ENCODE data around the gene MEIKIN. TPM values are rescaled to one million over a fixed set of nuclear protein-coding genes. Genes with fewer than 3 reads are reported as not detected.

The MEIKIN gene
- total and polyA plus RNA-seq, 7 donors: 0.31 TPM; not detected in 6

- no peak for DNase-seq
- Histone ChIP-seq H3K36me3 (no peaks in the 10 kb centered on the region), H3K27ac (no peak overlapping the region), H3K27me3 (no peaks in the 10 kb centered on the region), H3K9me3 (no peaks in the 10 kb centered on the region), H3K4me1 (peaks cover 0 to 66% (median 49%) of the 10 kb centered on the region in 4 donors), H3K4me3 (no peak overlapping the region)
- intact Hi-C loops (cut with DNase I): loop anchor here (10.0 kb wide), 1 partner anchor 626 kb away; the partner anchor contains the start of gene HINT1
- WGBS, 2 donors: 93 to 97% methylated on average over 2 of the region's 2 CpGs
- TF ChIP-seq POLR2AphosphoS5 (IDR thresholded peaks at IDR 0.05) (no peak), POLR2A (IDR thresholded peaks at IDR 0.05) (no peak), EP300 (IDR thresholded peaks at IDR 0.05) (no peak), CTCF (IDR thresholded peaks at IDR 0.05) (no peak)
Measured at GRCh38 chr5:131790550-131790949, 154.9 kb downstream of the MEIKIN start.

DNA sequence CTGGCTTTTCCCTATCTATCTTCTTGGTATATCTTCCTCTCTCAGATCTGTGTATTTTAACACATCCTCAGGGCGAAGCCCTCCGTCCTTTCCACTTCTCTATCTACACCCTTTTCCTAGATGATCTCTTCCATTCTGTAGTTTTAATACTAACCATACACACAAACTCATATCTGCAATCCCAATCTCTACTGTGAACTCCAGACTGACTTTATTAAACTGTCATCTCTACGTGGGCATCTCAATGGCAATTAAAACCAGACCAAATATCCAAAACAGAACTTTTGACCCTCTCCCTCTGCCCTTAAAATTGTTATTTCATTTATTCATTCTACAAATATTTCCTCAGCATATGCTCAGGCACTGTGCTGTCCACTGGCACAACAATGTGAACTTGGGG lies 155.7 kb downstream of the MEIKIN start:
- intact Hi-C loops (cut with DNase I): loop anchor here (10.0 kb wide), 1 partner anchor 625 kb away; the partner anchor contains the start of gene HINT1
- no peaks in the 10 kb centered on the region for H3K9me3 ChIP-seq
- peaks cover 0 to 58% (median 41%) of the 10 kb centered on the region in 4 donors for H3K4me1 ChIP-seq
- 89 to 90% methylated on average over 3 of the region's 3 CpGs for WGBS, 2 donors
- H3K4me3 ChIP-seq: no peak overlapping the region
- H3K27me3 ChIP-seq: no peaks in the 10 kb centered on the region
- no peak overlapping the region for H3K27ac ChIP-seq
- no peak for TF ChIP-seq POLR2A (IDR thresholded peaks at IDR 0.05)
- no peak for TF ChIP-seq EP300 (IDR thresholded peaks at IDR 0.05)
- DNase-seq: no peak
- no peaks in the 10 kb centered on the region for H3K36me3 ChIP-seq

DNA sequence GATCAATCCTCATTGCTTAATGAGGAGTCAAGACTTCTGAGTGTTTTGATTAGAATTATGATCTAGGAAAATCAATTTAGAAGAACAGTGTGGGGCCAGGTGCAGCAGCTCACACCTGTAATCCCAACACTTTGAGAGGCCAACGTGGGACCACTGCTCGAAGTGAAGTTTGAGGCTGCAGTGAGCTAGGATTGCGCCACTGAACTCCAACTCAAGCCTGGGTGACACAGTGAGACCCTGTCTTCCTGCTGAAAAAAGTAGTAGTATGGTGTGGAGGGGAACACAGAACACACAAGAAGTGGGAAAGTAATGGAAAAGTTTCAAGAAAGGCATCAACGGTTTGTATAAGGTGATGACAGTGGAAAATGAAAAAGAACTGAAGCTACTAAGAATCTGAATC lies 157.7 kb downstream of the MEIKIN start:
- Histone ChIP-seq H3K4me3 (no peak overlapping the region), H3K27ac (no peak overlapping the region), H3K9me3 (no peaks in the 10 kb centered on the region), H3K36me3 (no peaks in the 10 kb centered on the region), H3K27me3 (no peaks in the 10 kb centered on the region), H3K4me1 (peaks cover 0 to 51% (median 36%) of the 10 kb centered on the region in 4 donors)
- intact Hi-C loops (cut with DNase I): no loop called here
- TF ChIP-seq POLR2A (IDR thresholded peaks at IDR 0.05): no peak
- TF ChIP-seq CTCF (IDR thresholded peaks at IDR 0.05): no peak
- no peak for TF ChIP-seq POLR2AphosphoS5 (IDR thresholded peaks at IDR 0.05)
- no peak for TF ChIP-seq EP300 (IDR thresholded peaks at IDR 0.05)
- DNase-seq: no peak
- WGBS, 2 donors: 83 to 86% methylated on average over 4 of the region's 4 CpGs

DNA sequence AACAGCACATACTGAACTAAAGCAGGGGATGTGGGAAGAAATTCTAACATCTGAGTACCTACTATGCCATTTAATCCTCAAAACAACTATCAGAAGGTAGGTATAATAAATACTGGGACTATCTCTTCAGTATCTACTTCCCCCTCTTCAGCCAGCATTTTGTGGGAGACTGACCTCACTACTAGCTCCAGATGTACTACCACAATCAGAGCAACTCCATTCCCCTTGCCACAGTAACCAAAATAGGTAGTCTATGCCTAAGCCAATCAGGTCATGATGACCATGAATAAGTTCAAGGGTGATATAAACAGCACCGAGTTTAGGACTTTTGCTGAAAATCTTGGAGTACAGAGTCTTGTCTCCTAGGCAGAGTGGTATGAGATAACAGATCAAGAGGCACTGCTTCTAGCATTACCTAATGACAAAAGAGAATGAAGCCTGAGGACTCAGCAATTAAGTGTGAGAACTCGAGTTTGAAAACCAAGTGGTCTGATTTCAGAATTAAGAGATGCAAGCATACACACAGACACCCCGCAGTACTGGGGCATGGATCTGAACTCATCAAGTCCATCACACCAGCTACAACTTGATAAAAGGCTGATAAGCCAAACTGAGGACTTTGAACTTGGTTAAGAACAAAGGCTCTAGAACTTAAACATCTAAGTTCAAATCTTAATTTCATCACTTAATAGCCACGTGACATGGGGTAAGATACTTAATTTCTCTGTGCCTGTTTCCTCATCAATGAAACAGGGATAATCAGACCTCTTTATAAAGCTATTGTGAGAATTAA lies 158.4 kb downstream of the MEIKIN start:
- intact Hi-C loops (cut with DNase I): no loop called here
- Histone ChIP-seq H3K4me1 (peaks cover 0 to 51% (median 36%) of the 10 kb centered on the region in 4 donors), H3K4me3 (no peak overlapping the region), H3K9me3 (no peaks in the 10 kb centered on the region), H3K36me3 (no peaks in the 10 kb centered on the region), H3K27ac (no peak overlapping the region), H3K27me3 (no peaks in the 10 kb centered on the region)
- WGBS, 2 donors: 67 to 80% methylated on average over 4 of the region's 4 CpGs
- no peak for TF ChIP-seq EP300 (IDR thresholded peaks at IDR 0.05)
- no peak for TF ChIP-seq POLR2AphosphoS5 (IDR thresholded peaks at IDR 0.05)
- TF ChIP-seq CTCF (IDR thresholded peaks at IDR 0.05): no peak
- TF ChIP-seq POLR2A (IDR thresholded peaks at IDR 0.05): no peak
- DNase-seq: no peak

DNA sequence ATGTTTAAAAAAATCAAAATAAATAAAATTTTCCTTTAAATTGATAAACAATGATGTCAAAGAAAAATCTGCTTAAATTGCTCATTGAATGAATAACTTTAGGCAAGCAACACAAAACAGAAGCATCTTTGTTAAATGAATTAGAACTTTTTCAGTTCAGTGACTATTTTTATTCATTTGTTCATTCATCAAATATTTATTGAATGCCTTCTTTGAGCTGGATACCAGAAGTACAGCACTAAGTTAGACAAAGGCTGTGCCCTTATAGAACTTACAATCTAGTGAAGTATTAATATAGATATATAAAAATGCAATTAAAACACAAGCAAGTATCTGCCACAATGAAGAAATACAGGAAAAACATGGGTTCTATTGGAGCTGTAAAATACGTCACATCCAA lies 159.4 kb downstream of the MEIKIN start:
- Histone ChIP-seq H3K27ac (no peak overlapping the region), H3K4me3 (no peak overlapping the region), H3K27me3 (no peaks in the 10 kb centered on the region), H3K9me3 (no peaks in the 10 kb centered on the region), H3K4me1 (peaks cover 0 to 41% (median 33%) of the 10 kb centered on the region in 4 donors), H3K36me3 (no peaks in the 10 kb centered on the region)
- intact Hi-C loops (cut with DNase I): no loop called here
- DNase-seq: no peak
- WGBS, 2 donors: 81 to 89% methylated on average over 1 of the region's 1 CpG
- no peak for TF ChIP-seq EP300 (IDR thresholded peaks at IDR 0.05)
- no peak for TF ChIP-seq POLR2AphosphoS5 (IDR thresholded peaks at IDR 0.05)
- TF ChIP-seq POLR2A (IDR thresholded peaks at IDR 0.05): no peak
- TF ChIP-seq CTCF (IDR thresholded peaks at IDR 0.05): no peak

Measured in sigmoid colon (tissue), 7 donors.